Ovary (tissue), 9 donors: ENCODE results near the gene NKAIN2. TPM values are rescaled to one million over a fixed set of nuclear protein-coding genes. Genes with fewer than 3 reads are reported as not detected.
"Not testable (repeated sequence)": the region's sequence is repeated elsewhere in the genome, so short reads cannot be mapped to it uniquely, and the experiment has no call there.

Experiments used
- DNase-seq, 5 donors: peaks; one replicate each; pipeline ENCODE4 v3.0.0-alpha.2; 2019 to 2020
- H3K27ac ChIP-seq, 2 donors: fragments of 200-600 bp; one replicate each; pipeline versions ENCODE4 v1.5.1 to v1.8.0; 2019 to 2022
- H3K27me3 ChIP-seq: fragments of 200-600 bp; one replicate; pipeline ENCODE4 v1.8.0; 2022
- H3K36me3 ChIP-seq: fragments of 200-600 bp; sonication (generic); one replicate; pipeline ENCODE4 v1.5.1; 2019
- H3K4me1 ChIP-seq: one replicate; pipeline ENCODE4 v1.8.1; 2013; ENCODE audit warnings: mild to moderate bottlenecking, moderate library complexity; ENCODE audit not compliant: insufficient read depth
- H3K4me3 ChIP-seq: fragments of 200-600 bp; sonication (generic); one replicate; pipeline ENCODE4 v1.5.1; 2017
- H3K9me3 ChIP-seq, 2 donors: fragments of 200-600 bp in 1 of 2; sonication (generic) in 1 of 2; one replicate each; pipeline versions ENCODE4 v1.5.1 to v1.8.1; 2013 to 2019; ENCODE audit warnings: mild to moderate bottlenecking in 1 of 2, moderate library complexity in 1 of 2
- EP300 ChIP-seq: sonication (generic); formaldehyde crosslinking; IDR thresholded peaks from one replicate; pipeline ENCODE4 v1.6.1; 2017; ENCODE audit warnings: antibody characterized with exemption
- POLR2A ChIP-seq: fragments of 450-650 bp; IDR thresholded peaks from one replicate; pipeline ENCODE4 v1.6.1; 2017; ENCODE audit warnings: antibody characterized with exemption, mild to moderate bottlenecking, moderate library complexity
- WGBS, 3 donors: extraction: QIAGEN DNeasy Blood & Tissue Kit in 1 of 3; methylation state at CpG; one replicate each; pipeline versions ENCODE4 v1.1.5 to v1.1.7; 2013 to 2017; 5-methylcytosine and 5-hydroxymethylcytosine counted together
- intact Hi-C, 4 donors: fragments of 100-400 bp; cut with DNase I; formaldehyde crosslinking; loops; one replicate each; pipeline versions ENCODE4 v1.11.0 to v1.15.1; 2022 to 2023
- polyA plus RNA-seq, 2 donors: library from polyadenylated mRNA; stranded (reverse); fragments of 200-250 nt in 1 of 2; fragments of 350-450 nt in 1 of 2; fragmentation: Illumina TruSeq in 1 of 2; extraction: RNeasy Lipid Tissue Mini Kit (QIAGEN cat#74804) in 1 of 2; gene quantifications; one replicate each; pipeline ENCODE4 v1.2.3, GENCODE V29; 2013 to 2014
- total RNA-seq, 7 donors: library from RNA; depleted of rRNA in 2 of 7; stranded (reverse); fragments of >200 nt in 2 of 7; fragmentation: NEBNext Ultra II Directional in 3 of 7; extraction: Animal tissue kit (Norgen Biotek cat#: 25700) in 3 of 7; gene quantifications; one replicate each; pipeline versions ENCODE4 v1.1.0 to v1.2.4, GENCODE V29; 2016 to 2023
- TF ChIP-seq, protein P1 (sequence below), 3 donors: fragments of 450-650 bp in 2 of 3; fragments of 200-600 bp in 1 of 3; IDR thresholded peaks; one replicate each; pipeline versions ENCODE4 v1.5.1 to v1.8.0; 2016 to 2022; ENCODE audit warnings: antibody characterized with exemption in 3 of 3, mild to moderate bottlenecking in 1 of 3
- donor health status: DM: no; HTN: no; CAD: no; lungs with moderate emphysema.
- donor health status: DM: no; HTN: no; CAD: no.
- donor health status: Bipolar disorder and iron deficiency.
- donor health status: DM: yes; HTN: yes; CAD: no.
- donor health status: DM: no; HTN: no; CAD: no.
- donor health status: DM: yes; HTN: yes; CAD: no.

The NKAIN2 gene
- total and polyA plus RNA-seq, 9 donors: 0.13 to 1.0 (median 0.40) TPM; not detected in 4

DNA sequence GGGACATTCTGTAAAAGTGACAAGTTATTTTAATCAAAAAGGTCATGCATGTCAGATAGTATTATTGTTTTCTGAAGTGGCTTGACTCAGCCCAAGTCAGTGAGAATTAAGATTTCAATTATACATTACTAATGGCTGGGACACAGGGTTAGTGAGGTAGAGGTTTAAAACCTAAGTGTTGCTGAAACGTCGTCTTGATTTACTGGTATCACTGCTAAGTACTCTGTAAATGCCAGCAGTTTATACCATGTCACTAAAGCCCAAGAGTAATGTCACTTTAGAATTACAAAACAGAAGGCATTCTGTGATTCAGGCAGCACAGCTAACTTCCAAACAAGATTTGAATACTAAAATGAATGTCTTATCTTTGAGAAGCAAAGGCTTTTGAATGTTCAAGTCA is 176.6 kb downstream of the NKAIN2 start:
- Histone ChIP-seq H3K4me1 (no peaks in the 10 kb centered on the region), H3K27ac (no peak overlapping the region), H3K4me3 (no peak overlapping the region), H3K27me3 (no peaks in the 10 kb centered on the region), H3K9me3 (no peaks in the 10 kb centered on the region), H3K36me3 (no peaks in the 10 kb centered on the region)
- no peak for DNase-seq
- WGBS, 3 donors: 84 to 86% (median 85%) methylated on average over 2 of the region's 2 CpGs
- intact Hi-C loops: no loop called here
- TF ChIP-seq EP300 (no peak), POLR2A (no peak)
- TF ChIP-seq, protein P1, sequence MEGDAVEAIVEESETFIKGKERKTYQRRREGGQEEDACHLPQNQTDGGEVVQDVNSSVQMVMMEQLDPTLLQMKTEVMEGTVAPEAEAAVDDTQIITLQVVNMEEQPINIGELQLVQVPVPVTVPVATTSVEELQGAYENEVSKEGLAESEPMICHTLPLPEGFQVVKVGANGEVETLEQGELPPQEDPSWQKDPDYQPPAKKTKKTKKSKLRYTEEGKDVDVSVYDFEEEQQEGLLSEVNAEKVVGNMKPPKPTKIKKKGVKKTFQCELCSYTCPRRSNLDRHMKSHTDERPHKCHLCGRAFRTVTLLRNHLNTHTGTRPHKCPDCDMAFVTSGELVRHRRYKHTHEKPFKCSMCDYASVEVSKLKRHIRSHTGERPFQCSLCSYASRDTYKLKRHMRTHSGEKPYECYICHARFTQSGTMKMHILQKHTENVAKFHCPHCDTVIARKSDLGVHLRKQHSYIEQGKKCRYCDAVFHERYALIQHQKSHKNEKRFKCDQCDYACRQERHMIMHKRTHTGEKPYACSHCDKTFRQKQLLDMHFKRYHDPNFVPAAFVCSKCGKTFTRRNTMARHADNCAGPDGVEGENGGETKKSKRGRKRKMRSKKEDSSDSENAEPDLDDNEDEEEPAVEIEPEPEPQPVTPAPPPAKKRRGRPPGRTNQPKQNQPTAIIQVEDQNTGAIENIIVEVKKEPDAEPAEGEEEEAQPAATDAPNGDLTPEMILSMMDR (IDR thresholded peaks at IDR 0.05): no peak

- WGBS, 3 donors: 90 to 96% (median 92%) methylated on average over 4 of the region's 4 CpGs
- Histone ChIP-seq H3K27ac (no peak overlapping the region), H3K36me3 (no peaks in the 10 kb centered on the region), H3K4me1 (no peaks in the 10 kb centered on the region), H3K9me3 (no peaks in the 10 kb centered on the region), H3K27me3 (no peaks in the 10 kb centered on the region), H3K4me3 (no peak overlapping the region)
- no peak for DNase-seq
- no peak for TF ChIP-seq POLR2A
- TF ChIP-seq, protein P1 (IDR thresholded peaks at IDR 0.05): no peak
- no peak for TF ChIP-seq EP300
- intact Hi-C loops: no loop called here
These were observed 183.3 kb downstream of the NKAIN2 start for GRCh38 chr6:123986938-123987337.

DNA sequence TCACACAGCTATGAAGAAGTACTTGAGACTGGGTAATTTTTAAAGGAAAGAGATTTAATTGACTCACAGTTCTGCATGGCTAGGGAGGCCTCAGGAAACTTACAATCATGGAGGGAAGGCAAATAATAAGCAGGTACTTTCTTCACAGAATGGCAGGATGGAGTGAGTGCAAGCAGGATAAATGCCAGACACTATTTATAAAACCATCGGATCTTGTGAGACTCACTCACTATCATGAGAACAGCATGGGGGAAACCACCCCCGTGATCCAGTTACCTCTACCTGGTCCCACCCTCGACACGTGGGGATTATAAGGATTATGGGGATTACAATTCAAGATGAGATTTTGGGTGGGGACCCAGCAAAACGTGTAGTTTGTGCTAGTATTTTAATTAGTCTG is 186.3 kb downstream of the NKAIN2 start:
- H3K9me3 ChIP-seq, intact Hi-C loops: not testable (repeated sequence)
- 57 to 63% (median 58%) methylated on average over 5 of the region's 5 CpGs for WGBS, 3 donors

DNA sequence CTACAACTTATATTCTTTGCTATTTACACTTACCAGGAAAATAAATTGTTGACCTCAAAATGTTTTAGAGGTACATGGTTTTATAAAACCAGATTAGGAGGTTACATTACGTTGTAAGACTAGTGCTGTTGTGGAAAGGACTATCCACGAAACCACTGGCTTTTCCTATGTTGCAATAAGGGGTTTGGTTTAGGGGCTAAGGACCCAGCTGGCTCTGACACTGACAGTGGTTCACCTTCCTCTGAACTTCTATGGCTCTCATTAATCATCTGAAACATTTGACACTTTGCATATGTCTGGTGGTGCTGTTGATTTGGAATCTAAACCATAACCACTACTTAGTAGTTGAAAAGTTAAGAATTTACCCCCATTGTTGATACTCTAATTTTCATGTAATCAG is 186.7 kb downstream of the NKAIN2 start:
- Histone ChIP-seq H3K4me1 (no peaks in the 10 kb centered on the region), H3K36me3 (no peaks in the 10 kb centered on the region), H3K9me3 (no peaks in the 10 kb centered on the region), H3K4me3 (no peak overlapping the region), H3K27ac (no peak overlapping the region), H3K27me3 (no peaks in the 10 kb centered on the region)
- TF ChIP-seq EP300: no peak
- no peak for TF ChIP-seq POLR2A
- TF ChIP-seq, protein P1 (IDR thresholded peaks at IDR 0.05): no peak
- WGBS, 3 donors: 84 to 87% (median 86%) methylated on average over 2 of the region's 2 CpGs
- no peak for DNase-seq
- intact Hi-C loops: no loop called here

More for the DNA sequence above, 186.3 kb downstream of the NKAIN2 start:
- not testable (repeated sequence) for H3K4me1 ChIP-seq, H3K36me3 ChIP-seq, H3K27ac ChIP-seq, DNase-seq, H3K4me3 ChIP-seq, H3K27me3 ChIP-seq

DNA sequence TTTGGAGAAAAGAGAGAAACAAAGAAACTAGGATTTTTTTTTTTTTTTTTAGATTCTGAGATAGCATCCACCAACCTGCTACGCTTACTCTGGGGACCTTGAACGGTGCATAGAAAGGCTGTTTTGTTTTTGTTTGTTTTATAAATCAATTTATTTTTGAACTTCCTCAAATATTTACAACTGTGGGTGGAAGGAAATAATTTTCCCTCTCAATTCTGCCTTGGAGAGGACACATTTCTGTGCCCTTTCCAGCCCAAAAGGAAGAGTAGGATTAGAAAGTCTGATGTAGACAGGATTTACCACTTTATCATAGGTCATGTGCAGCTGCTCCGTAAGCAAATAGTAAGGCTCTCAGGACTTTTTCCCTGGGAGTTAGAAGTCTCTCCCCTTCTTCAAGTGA is 190.5 kb downstream of the NKAIN2 start:
- no peaks in the 10 kb centered on the region for H3K9me3 ChIP-seq
- no peak for DNase-seq
- TF ChIP-seq EP300: no peak
- TF ChIP-seq, protein P1 (IDR thresholded peaks at IDR 0.05): no peak
- no peak for TF ChIP-seq POLR2A
- WGBS, 3 donors: 53 to 69% (median 59%) methylated on average over 3 of the region's 3 CpGs
- intact Hi-C loops: no loop called here
- H3K27ac ChIP-seq: no peak overlapping the region
- H3K36me3 ChIP-seq: no peaks in the 10 kb centered on the region
- no peaks in the 10 kb centered on the region for H3K4me1 ChIP-seq
- H3K4me3 ChIP-seq: no peak overlapping the region
- H3K27me3 ChIP-seq: no peaks in the 10 kb centered on the region
